Activated CD8-positive, alpha-beta T cell treated with anti-CD3 and anti-CD28 coated beads, Interleukin-2, amount 10 ng/mL, durations not matched to agents 7 days and 5 days (primary cell): ENCODE data around the gene EPHA8. TPM values are rescaled to one million over a fixed set of nuclear protein-coding genes. Genes with fewer than 3 reads are reported as not detected.

Experiments
- ATAC-seq: fragments of 150-1000 bp; cut with Tn5 transposase; one replicate; pipeline ENCODE4 v1.10.0; 2021; ENCODE audit warnings: moderate library complexity
- CTCF ChIA-PET: fragments of 350-600 bp; sonication (Branson Sonifier 250); formaldehyde crosslinking; loops from one replicate; lab custom pipeline; 2021; ENCODE audit warnings: antibody characterized with exemption; lab: Charles Lee
- POLR2A ChIA-PET: fragments of 350-600 bp; sonication (Branson Sonifier 250); formaldehyde crosslinking; loops from one replicate; lab custom pipeline; 2021; ENCODE audit warnings: antibody characterized with exemption; lab: Charles Lee
- DNase-seq: peaks from one replicate; pipeline ENCODE4 v3.0.0-alpha.2; 2020
- H3K27ac Mint-ChIP-seq: one replicate; pipeline ENCODE4 v1.8.0; 2021; ENCODE audit warnings: mild to moderate bottlenecking, mixed read lengths
- H3K27me3 Mint-ChIP-seq: one replicate; pipeline ENCODE4 v1.8.0; 2021; ENCODE audit warnings: low read depth, mixed read lengths
- H3K36me3 Mint-ChIP-seq: one replicate; pipeline ENCODE4 v1.8.0; 2021; ENCODE audit warnings: low read depth, mixed read lengths
- H3K4me1 Mint-ChIP-seq: one replicate; pipeline ENCODE4 v1.8.0; 2021; ENCODE audit warnings: low read depth, mixed read lengths
- H3K4me3 Mint-ChIP-seq: one replicate; pipeline ENCODE4 v1.8.0; 2021; ENCODE audit warnings: mild to moderate bottlenecking, mixed read lengths
- H3K9me3 Mint-ChIP-seq: one replicate; pipeline ENCODE4 v1.8.0; 2022; ENCODE audit warnings: mixed read lengths; ENCODE audit not compliant: insufficient read depth
- total RNA-seq, 2 experiments: library from RNA; stranded (reverse); gene quantifications; one replicate each; pipeline ENCODE4 v1.2.3, GENCODE V29; 2021

Gene EPHA8
- total RNA-seq, 2 experiments from 2014 or later: not detected

GRCh38 chr1:22526677-22527076 is 36.6 kb upstream of the EPHA8 start:
- Mint-ChIP-seq H3K4me1 (no peaks in the 10 kb centered on the region), H3K36me3 (peaks cover 12% of the 10 kb centered on the region), H3K4me3 (no peak overlapping the region), H3K9me3 (no peaks in the 10 kb centered on the region), H3K27me3 (no peaks in the 10 kb centered on the region), H3K27ac (no peak overlapping the region)
- ChIA-PET CTCF (no interaction called here), POLR2A (interaction anchor here (1.2 kb wide), 1 partner anchor 11 kb away, joined by 4 read pairs; no protein-coding TSS in a partner anchor)
- ATAC-seq: no peak
- no peak for DNase-seq

GRCh38 chr1:22527122-22527521 is 36.2 kb upstream of the EPHA8 start:
- ChIA-PET POLR2A (interaction anchor here (1.2 kb wide), 1 partner anchor 11 kb away, joined by 4 read pairs; no protein-coding TSS in a partner anchor), CTCF (interaction anchor here (0.7 kb wide), 1 partner anchor 421 kb away, joined by 3 read pairs; no protein-coding TSS in a partner anchor)
- H3K4me3 Mint-ChIP-seq: no peak overlapping the region
- no peak for ATAC-seq
- H3K27ac Mint-ChIP-seq: no peak overlapping the region
- H3K36me3 Mint-ChIP-seq: peaks cover 9% of the 10 kb centered on the region
- no peaks in the 10 kb centered on the region for H3K27me3 Mint-ChIP-seq
- no peaks in the 10 kb centered on the region for H3K9me3 Mint-ChIP-seq
- no peak for DNase-seq
- H3K4me1 Mint-ChIP-seq: no peaks in the 10 kb centered on the region

GRCh38 chr1:22527555-22528296 is 35.6 kb upstream of the EPHA8 start:
- DNase-seq (no peak), ATAC-seq (no peak)
- Mint-ChIP-seq H3K4me1 (no peaks in the 10 kb centered on the region), H3K36me3 (peaks cover 5% of the 10 kb centered on the region), H3K9me3 (no peaks in the 10 kb centered on the region), H3K27ac (no peak overlapping the region), H3K27me3 (no peaks in the 10 kb centered on the region), H3K4me3 (no peak overlapping the region)
- ChIA-PET CTCF (interaction anchor here (0.7 kb wide), 1 partner anchor 422 kb away, joined by 3 read pairs; no protein-coding TSS in a partner anchor), POLR2A (no interaction called here)

GRCh38 chr1:22528451-22528850 is 34.8 kb upstream of the EPHA8 start:
- peaks cover 5% of the 10 kb centered on the region for H3K36me3 Mint-ChIP-seq
- ATAC-seq: no peak
- H3K4me3 Mint-ChIP-seq: no peak overlapping the region
- no peak for DNase-seq
- H3K27ac Mint-ChIP-seq: no peak overlapping the region
- ChIA-PET POLR2A (no interaction called here), CTCF (no interaction called here)
- H3K27me3 Mint-ChIP-seq: no peaks in the 10 kb centered on the region
- H3K4me1 Mint-ChIP-seq: no peaks in the 10 kb centered on the region
- no peaks in the 10 kb centered on the region for H3K9me3 Mint-ChIP-seq

GRCh38 chr1:22529901-22530621 is 33.2 kb upstream of the EPHA8 start:
- ATAC-seq (no peak), DNase-seq (no peak)
- no peaks in the 10 kb centered on the region for H3K27me3 Mint-ChIP-seq
- no peaks in the 10 kb centered on the region for H3K4me1 Mint-ChIP-seq
- no peak overlapping the region for H3K27ac Mint-ChIP-seq
- no peak overlapping the region for H3K4me3 Mint-ChIP-seq
- POLR2A ChIA-PET: no interaction called here
- CTCF ChIA-PET: no interaction called here
- no peaks in the 10 kb centered on the region for H3K36me3 Mint-ChIP-seq
- H3K9me3 Mint-ChIP-seq: no peaks in the 10 kb centered on the region

GRCh38 chr1:22530715-22531114 is 32.6 kb upstream of the EPHA8 start:
- Mint-ChIP-seq H3K9me3 (no peaks in the 10 kb centered on the region), H3K36me3 (no peaks in the 10 kb centered on the region), H3K4me1 (no peaks in the 10 kb centered on the region), H3K27ac (no peak overlapping the region), H3K4me3 (no peak overlapping the region), H3K27me3 (no peaks in the 10 kb centered on the region)
- DNase-seq: no peak
- CTCF ChIA-PET: no interaction called here
- POLR2A ChIA-PET: no interaction called here
- ATAC-seq: no peak

GRCh38 chr1:22531251-22531650 is 32.0 kb upstream of the EPHA8 start:
- H3K4me3 Mint-ChIP-seq: no peak overlapping the region
- no peaks in the 10 kb centered on the region for H3K4me1 Mint-ChIP-seq
- POLR2A ChIA-PET: no interaction called here

GRCh38 chr1:22533244-22533895 is 29.9 kb upstream of the EPHA8 start:
- ChIA-PET CTCF (no interaction called here), POLR2A (no interaction called here)
- DNase-seq (no peak), ATAC-seq (no peak)
- no peaks in the 10 kb centered on the region for H3K27me3 Mint-ChIP-seq
- peaks cover 5% of the 10 kb centered on the region for H3K4me1 Mint-ChIP-seq
- no peaks in the 10 kb centered on the region for H3K9me3 Mint-ChIP-seq
- H3K36me3 Mint-ChIP-seq: no peaks in the 10 kb centered on the region
- no peak overlapping the region for H3K27ac Mint-ChIP-seq
- no peak overlapping the region for H3K4me3 Mint-ChIP-seq

More at GRCh38 chr1:22531251-22531650, 32.0 kb upstream of the EPHA8 start:
- no peak for DNase-seq
- Mint-ChIP-seq H3K9me3 (no peaks in the 10 kb centered on the region), H3K27ac (no peak overlapping the region), H3K27me3 (no peaks in the 10 kb centered on the region), H3K36me3 (no peaks in the 10 kb centered on the region)
- CTCF ChIA-PET: no interaction called here
- ATAC-seq: no peak

GRCh38 chr1:22534951-22535350 is 28.3 kb upstream of the EPHA8 start:
- H3K9me3 Mint-ChIP-seq: no peaks in the 10 kb centered on the region
- H3K36me3 Mint-ChIP-seq: no peaks in the 10 kb centered on the region
- no peak overlapping the region for H3K27ac Mint-ChIP-seq
- H3K4me1 Mint-ChIP-seq: peaks cover 19% of the 10 kb centered on the region
- no peak for DNase-seq
- no peaks in the 10 kb centered on the region for H3K27me3 Mint-ChIP-seq
- CTCF ChIA-PET: no interaction called here
- POLR2A ChIA-PET: no interaction called here
- no peak overlapping the region for H3K4me3 Mint-ChIP-seq
- ATAC-seq: no peak

- Mint-ChIP-seq H3K27ac (no peak overlapping the region), H3K4me1 (peaks cover 22% of the 10 kb centered on the region), H3K27me3 (no peaks in the 10 kb centered on the region), H3K4me3 (no peak overlapping the region), H3K9me3 (no peaks in the 10 kb centered on the region), H3K36me3 (no peaks in the 10 kb centered on the region)
- ChIA-PET POLR2A (no interaction called here), CTCF (no interaction called here)
- ATAC-seq: no peak
- no peak for DNase-seq
Measured at GRCh38 chr1:22535399-22535798, 27.9 kb upstream of the EPHA8 start.

GRCh38 chr1:22536506-22536905 is 26.8 kb upstream of the EPHA8 start:
- H3K27ac Mint-ChIP-seq: no peak overlapping the region
- ATAC-seq (no peak), DNase-seq (no peak)
- H3K4me1 Mint-ChIP-seq: peaks cover 22% of the 10 kb centered on the region
- H3K27me3 Mint-ChIP-seq: no peaks in the 10 kb centered on the region
- no peaks in the 10 kb centered on the region for H3K9me3 Mint-ChIP-seq
- H3K36me3 Mint-ChIP-seq: no peaks in the 10 kb centered on the region
- no peak overlapping the region for H3K4me3 Mint-ChIP-seq
- ChIA-PET POLR2A (no interaction called here), CTCF (no interaction called here)
